Measurements from ENCODE around the gene TXNDC5. TPM values are rescaled to one million over a fixed set of nuclear protein-coding genes. Genes with fewer than 3 reads are reported as not detected.

Gene TXNDC5
- total RNA-seq, 1 experiment from 2014 or later = 162 TPM

GRCh38 chr6:7921632-7922092 is 11.1 kb upstream of the TXNDC5 start (continued):
- TF ChIP-seq CBX3 (IDR thresholded peaks at IDR 0.05; ENCODE audit: low read depth) (no peak), EGR1 (IDR thresholded peaks at IDR 0.05; ENCODE audit: low read depth) (no peak), ZBTB33 (IDR thresholded peaks at IDR 0.05; ENCODE audit: extremely low read depth, insufficient replicate concordance, low read length) (no peak)

- CTCF ChIA-PET = no interaction called here
- TF ChIP-seq JUND (IDR thresholded peaks at IDR 0.05) (no peak), TCF7L2 (IDR thresholded peaks at IDR 0.05; ENCODE audit: borderline replicate concordance, extremely low read depth, insufficient read depth, insufficient read length) (no peak), ZNF274 (IDR thresholded peaks at IDR 0.05; ENCODE audit: low read depth, low read length) (no peak), EGR1 (IDR thresholded peaks at IDR 0.05; ENCODE audit: low read depth) (no peak), SIN3A (IDR thresholded peaks at IDR 0.05; ENCODE audit: low read depth) (no peak), POLR2AphosphoS5 (IDR thresholded peaks at IDR 0.05; ENCODE audit: low read depth, low read length) (no peak), MAX (IDR thresholded peaks at IDR 0.05) (no peak), CTCF (IDR thresholded peaks at IDR 0.05 in 2 of 3, conservative IDR thresholded peaks at IDR 0.05 in 1 of 3; ENCODE audit: borderline replicate concordance in 1 of 3, insufficient read depth in 1 of 3, low read depth in 2 of 3, low read length in 2 of 3) (no peak), YY1 (IDR thresholded peaks at IDR 0.05; ENCODE audit: extremely low read depth, insufficient replicate concordance, low read depth, low read length) (no peak), CEBPB (IDR thresholded peaks at IDR 0.05; ENCODE audit: low read depth) (no peak), POLR2A (IDR thresholded peaks at IDR 0.05; ENCODE audit: borderline replicate concordance, extremely low read depth, insufficient read depth, insufficient read length) (no peak), EZH2 (IDR thresholded peaks at IDR 0.05) (no peak), ELF1 (IDR thresholded peaks at IDR 0.05; ENCODE audit: borderline replicate concordance, low read depth) (no peak)
- Histone ChIP-seq H3K79me2 (ENCODE audit: insufficient read depth, low read length) (no peaks in the 10 kb centered on the region), H3K27me3 (ENCODE audit: insufficient read depth, low read length) (peaks cover 8% of the 10 kb centered on the region; the same call in 1 of the 2 replicates), H3K9me3 (ENCODE audit: control insufficient read depth in 1 of 2, insufficient read depth in 1 of 2, low read depth in 1 of 2, low read length in 2 of 2) (no peaks in the 10 kb centered on the region), H2AFZ (ENCODE audit: low read depth, low read length, poor library complexity, severe bottlenecking) (no peak overlapping the region), H3K9me2 (ENCODE audit: insufficient read depth) (no peaks in the 10 kb centered on the region), H3K9ac (ENCODE audit: low read length) (no peak overlapping the region), H3K27ac (ENCODE audit: low read depth, low read length) (no peak overlapping the region), H4K20me1 (ENCODE audit: insufficient read depth) (no peaks in the 10 kb centered on the region), H3K4me2 (ENCODE audit: low read length) (no peak overlapping the region), H3K4me1 (ENCODE audit: control insufficient read depth in 1 of 2, insufficient read depth in 2 of 2, low read length in 2 of 2) (peaks cover 15 to 20% of the 10 kb centered on the region in 2 experiments), H3K36me3 (ENCODE audit: control insufficient read depth in 1 of 2, insufficient read depth in 2 of 2, low read length in 2 of 2) (no peaks in the 10 kb centered on the region), H3K4me3 (replicated peaks in 1 of 2; ENCODE audit: low read depth in 1 of 2, low read length in 2 of 2) (no peak overlapping the region)
- intact Hi-C loops (cut with micrococcal nuclease) = no loop called here
- RAD21 ChIA-PET (ENCODE audit: low non-redundant PET in 1 of 2, low total read pairs in 2 of 2, uncharacterized antibody in 2 of 2, unreplicated experiment in 2 of 2) = no interaction called here
- DNase-seq (ENCODE audit: low read depth, low spot score) = no peak
- POLR2A ChIA-PET = no interaction called here
- BruUV-seq (replicated peaks) = no TSS peak
- ATAC-seq = no peak
These were observed 10.5 kb upstream of the TXNDC5 start for GRCh38 chr6:7921046-7921445.
